HG03280 (cell line): ENCODE measurements around the gene CYP2S1.
"Not testable (repeated sequence)": the region's sequence is repeated elsewhere in the genome, so short reads cannot be mapped to it uniquely, and the experiment has no call there.

ENCODE experiments used
- ATAC-seq: cut with Tn5 transposase; IDR thresholded peaks from one replicate; pipeline ENCODE4 v1.9.1; 2021; ENCODE audit warnings: mild to moderate bottlenecking, moderate library complexity; ENCODE audit not compliant: unreplicated experiment

CYP2S1 gene

GRCh38 chr19:41225238-41226052 lies 32.4 kb downstream of the CYP2S1 start:
- ATAC-seq, result no peak

DNA sequence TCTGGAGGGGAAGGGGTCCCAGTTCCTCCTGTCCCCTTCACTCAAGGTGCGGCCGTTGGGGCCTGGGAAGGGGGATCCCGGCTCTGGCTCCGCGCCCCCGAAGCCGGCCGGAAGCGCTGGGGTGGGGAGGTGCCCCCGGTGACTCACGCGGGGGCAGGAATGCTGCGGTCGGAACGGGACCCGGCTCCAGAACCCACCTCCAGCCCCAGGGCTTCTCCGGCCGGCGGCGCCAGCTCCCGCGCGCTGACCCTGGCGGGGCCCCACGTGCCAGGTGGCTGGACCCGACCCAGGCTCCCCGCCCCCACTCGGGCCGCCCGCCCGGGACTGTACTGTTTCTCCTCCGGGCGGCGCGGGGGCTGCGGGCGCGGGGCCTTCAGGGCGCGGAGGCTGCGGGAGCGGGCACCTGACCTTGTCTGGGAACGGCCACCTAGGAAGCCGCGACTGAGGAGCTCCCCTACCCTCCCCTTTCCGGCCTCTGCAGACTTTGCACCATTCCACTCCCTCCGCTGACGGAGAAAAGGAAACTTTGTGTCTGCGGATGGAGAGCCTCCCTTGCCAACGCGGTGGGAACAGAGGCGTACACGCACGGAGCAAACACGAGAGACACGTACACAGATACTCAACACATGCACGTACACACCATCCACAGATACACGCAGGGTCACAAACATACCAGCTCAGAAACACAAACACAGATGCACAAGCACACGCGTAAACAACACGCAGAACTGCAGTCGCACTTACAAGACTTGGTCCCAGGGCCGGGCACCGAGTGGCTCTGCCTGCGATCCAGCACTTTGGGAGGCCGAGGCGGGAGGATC lies 33.2 kb downstream of the CYP2S1 start:
- no peak for ATAC-seq

DNA sequence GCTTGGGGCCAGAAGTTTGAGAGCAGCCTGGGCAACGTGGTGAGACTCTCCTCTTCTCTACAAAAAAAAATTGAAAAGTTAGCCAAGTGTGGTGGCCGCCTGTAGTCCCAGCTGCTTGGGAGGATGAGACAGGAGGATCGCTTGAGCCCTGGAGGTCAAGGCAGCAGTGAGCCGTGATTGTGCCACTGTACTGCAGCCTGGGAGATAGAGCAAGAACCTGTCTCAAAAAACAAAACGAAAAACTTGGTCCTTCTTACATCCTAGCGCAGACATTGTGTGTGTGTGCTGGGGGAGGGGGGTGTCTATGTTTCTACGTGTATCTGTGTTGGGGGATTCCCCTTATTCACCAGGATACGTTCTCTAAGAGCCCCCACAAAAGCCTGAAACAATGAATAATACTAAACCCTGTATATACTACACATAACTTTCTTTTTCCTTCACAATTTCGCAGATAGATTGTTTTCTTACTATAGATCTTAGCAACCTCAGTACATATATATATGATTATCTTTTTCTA lies 33.9 kb downstream of the CYP2S1 start:
- no peak for ATAC-seq

DNA sequence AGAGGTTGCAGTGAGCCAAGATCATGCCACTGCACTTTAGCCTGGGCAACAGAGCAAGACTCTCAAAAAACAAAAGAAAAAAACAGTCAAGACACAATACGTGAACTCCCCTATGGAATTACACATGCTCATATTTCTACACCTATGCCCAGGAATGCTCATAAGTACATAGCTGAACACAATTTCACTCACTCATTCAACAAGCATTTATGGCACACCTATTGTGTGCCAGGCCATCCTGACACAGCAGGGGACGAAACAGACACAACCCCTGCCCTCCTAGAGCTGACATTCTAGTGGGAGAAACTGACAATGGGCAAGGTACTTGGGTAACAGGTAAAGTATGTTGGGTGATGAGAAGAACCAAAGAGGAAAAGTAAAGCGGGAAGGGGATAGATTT lies 35.5 kb downstream of the CYP2S1 start:
- ATAC-seq, result no peak

GRCh38 chr19:41229338-41229737 lies 36.3 kb downstream of the CYP2S1 start:
- not testable (repeated sequence) for ATAC-seq

DNA sequence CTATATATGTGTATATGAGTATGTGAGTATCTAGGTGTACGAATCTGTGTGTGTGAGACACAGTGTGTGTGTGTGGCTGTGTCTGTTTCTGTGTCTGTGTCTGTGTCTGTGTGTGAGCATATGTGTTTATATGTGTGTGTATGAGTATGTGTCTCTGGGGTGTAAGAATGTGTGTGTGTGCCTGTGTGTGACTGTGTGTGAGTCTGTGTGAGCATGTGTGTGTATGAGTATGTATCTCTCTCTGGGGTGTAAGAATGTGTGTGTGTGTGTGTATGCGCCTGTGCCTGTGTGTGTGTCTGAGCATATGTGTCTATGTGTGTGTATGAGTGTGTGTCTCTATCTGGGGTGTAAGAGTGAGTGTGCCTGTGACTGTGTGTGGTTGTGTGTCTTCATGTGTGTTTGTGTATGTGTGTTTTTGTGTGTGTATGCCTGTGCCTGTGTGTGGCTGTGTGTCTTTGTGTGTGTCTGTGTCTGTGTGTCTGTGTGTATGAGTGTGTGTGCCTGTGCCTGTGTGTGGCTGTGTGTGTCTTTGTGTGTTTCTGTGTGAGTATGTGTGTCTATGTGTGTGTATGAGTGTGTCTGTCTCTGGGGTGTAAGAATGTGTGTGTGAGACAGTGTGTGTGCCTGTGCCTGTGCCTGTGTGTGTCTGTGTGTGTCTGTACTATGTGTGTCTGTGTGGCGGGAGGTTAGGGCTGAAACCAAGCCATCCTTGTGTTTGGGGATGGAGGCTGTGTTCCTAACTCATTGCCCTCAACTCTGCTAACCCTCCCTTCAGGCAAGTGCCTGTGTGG lies 37.2 kb downstream of the CYP2S1 start:
- no peak for ATAC-seq

GRCh38 chr19:41232686-41233085 lies 39.7 kb downstream of the CYP2S1 start:
- no peak for ATAC-seq

GRCh38 chr19:41233748-41234240 lies 40.8 kb downstream of the CYP2S1 start:
- ATAC-seq, result no peak

- ATAC-seq, result no peak
Observed at GRCh38 chr19:41234512-41235168, 41.6 kb downstream of the CYP2S1 start.

DNA sequence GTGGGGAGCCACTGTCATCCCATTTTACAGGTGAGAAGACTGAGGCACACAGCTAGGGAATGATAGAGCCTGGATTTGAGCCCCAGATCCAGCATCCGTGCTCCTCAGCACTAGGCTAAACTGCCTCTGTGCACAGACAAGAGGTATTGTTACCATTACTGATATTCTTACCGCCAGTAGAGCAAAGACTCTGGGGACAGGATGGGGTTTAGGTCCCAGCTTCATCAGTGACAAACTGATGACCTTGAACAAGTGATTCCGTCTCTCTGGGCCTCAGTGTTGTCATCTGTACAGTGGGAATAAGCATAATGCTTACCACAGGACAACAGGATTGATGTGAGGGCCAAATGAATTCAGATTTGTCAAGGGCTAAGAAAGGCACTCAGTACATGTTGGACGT lies 42.5 kb downstream of the CYP2S1 start:
- no peak for ATAC-seq

GRCh38 chr19:41238244-41238643 lies 45.2 kb downstream of the CYP2S1 start:
- no peak for ATAC-seq

DNA sequence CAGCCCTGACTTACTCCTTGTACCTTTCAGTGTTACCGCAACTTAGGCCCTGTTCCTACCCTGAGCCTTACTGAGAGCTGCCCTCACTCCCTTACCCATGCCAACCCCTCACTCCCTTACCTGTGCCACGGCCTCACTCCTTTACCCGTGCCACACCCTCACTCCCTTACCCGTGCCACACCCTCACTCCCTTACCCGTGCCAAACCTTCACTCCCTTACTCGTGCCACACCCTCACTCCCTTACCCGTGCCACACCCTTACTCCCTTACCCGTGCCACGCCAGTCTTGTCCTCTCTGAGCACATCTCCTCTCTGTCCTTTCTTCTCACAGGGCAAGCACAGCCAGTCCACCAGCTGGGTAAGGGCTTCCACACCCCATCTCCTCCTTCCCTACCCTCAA lies 46.3 kb downstream of the CYP2S1 start:
- ATAC-seq, result no peak

GRCh38 chr19:41239961-41240574 lies 47.0 kb downstream of the CYP2S1 start:
- ATAC-seq, result no peak

GRCh38 chr19:41241859-41242258 lies 48.8 kb downstream of the CYP2S1 start:
- no peak for ATAC-seq

- no peak for ATAC-seq
Observed at GRCh38 chr19:41244117-41244516, 51.1 kb downstream of the CYP2S1 start.

- ATAC-seq, result no peak
Observed at GRCh38 chr19:41245843-41246242, 52.8 kb downstream of the CYP2S1 start.

- ATAC-seq, result no peak
Observed at GRCh38 chr19:41248895-41249294, 55.9 kb downstream of the CYP2S1 start.

DNA sequence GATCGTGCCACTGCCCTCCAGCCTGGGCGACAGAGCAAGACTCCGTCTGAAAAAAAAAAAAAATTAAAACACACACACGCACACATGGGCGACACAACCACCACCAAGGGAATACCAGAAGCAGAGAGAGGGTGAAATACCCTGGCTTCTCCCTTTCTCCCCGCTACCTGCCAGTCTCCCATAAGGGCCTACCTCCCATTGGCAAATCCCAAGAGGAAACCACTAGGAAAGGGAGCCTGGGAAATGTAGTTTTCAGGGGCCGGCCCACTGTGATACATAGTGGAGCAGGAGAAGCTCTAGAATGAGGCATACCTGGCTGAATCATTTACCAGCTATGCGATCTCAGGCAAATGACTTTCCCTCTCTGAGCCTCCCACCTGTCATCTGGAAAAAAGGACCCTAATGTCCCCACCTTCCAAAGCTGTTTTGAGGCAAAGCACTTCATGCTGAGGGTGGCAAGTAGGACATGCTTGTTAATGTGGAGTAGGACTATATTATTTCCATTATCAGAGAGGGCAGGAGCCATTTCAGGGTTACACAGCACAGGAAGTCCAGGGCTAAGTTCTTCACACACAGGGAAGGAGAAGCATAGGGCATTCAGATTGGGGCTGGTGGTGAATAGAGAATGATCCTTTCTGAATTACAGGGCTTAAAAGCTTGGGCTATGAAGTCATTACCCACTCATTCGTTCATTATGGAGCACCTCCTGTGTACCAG lies 56.8 kb downstream of the CYP2S1 start:
- no peak for ATAC-seq

- no peak for ATAC-seq
Observed at GRCh38 chr19:41253660-41254059, 60.6 kb downstream of the CYP2S1 start.
